Cardiac muscle cell (in vitro differentiated cells and primary cell): ENCODE data around the gene TMEM42. TPM values are rescaled to one million over a fixed set of nuclear protein-coding genes. Genes with fewer than 3 reads are reported as not detected.
"Not testable (repeated sequence)": the region's sequence is repeated elsewhere in the genome, so short reads cannot be mapped to it uniquely, and the experiment has no call there.

ENCODE experiments used
- DNase-seq, 2 donors: peaks; one replicate each; pipeline versions ENCODE4 v3.0.0 to v3.0.0-alpha.2; 2010 to 2017; ENCODE audit warnings: low read depth in 1 of 2, low spot score in 1 of 2
- H3K27ac ChIP-seq: fragments of 200-600 bp; sonication (generic); 2 replicates; pipeline ENCODE4 v1.5.1; 2016
- H3K27me3 ChIP-seq: fragments of 200-600 bp; sonication (generic); 2 replicates; pipeline ENCODE4 v1.6.0; 2016; ENCODE audit warnings: control low read depth
- H3K36me3 ChIP-seq: fragments of 200-600 bp; sonication (generic); 2 replicates; pipeline ENCODE4 v1.5.1; 2016; ENCODE audit warnings: control low read depth
- H3K4me1 ChIP-seq: fragments of 200-600 bp; sonication (generic); 2 replicates; pipeline ENCODE4 v1.8.1; 2017; ENCODE audit warnings: low read depth, mild to moderate bottlenecking, mixed run types
- H3K4me3 ChIP-seq: fragments of 200-600 bp; sonication (generic); 2 replicates; pipeline ENCODE4 v1.5.1; 2016; ENCODE audit warnings: mild to moderate bottlenecking
- H3K9me3 ChIP-seq: fragments of 200-600 bp; sonication (generic); 2 replicates; pipeline ENCODE4 v1.5.1; 2017; ENCODE audit warnings: low read depth, mild to moderate bottlenecking, control low read depth
- polyA plus RNA-seq: library from polyadenylated mRNA; unstranded; fragments of >200 nt; fragmentation: Nextera tagmentation; extraction: Ambion mirVana; gene quantifications from 2 replicates; pipeline ENCODE4 v1.2.1, GENCODE V29; 2016
- total RNA-seq: library from RNA; depleted of rRNA; stranded (reverse); fragments of >200 nt; gene quantifications from 2 replicates; pipeline ENCODE4 v1.2.3, GENCODE V29; 2016
- TF ChIP-seq, protein P1 (sequence below): IDR thresholded peaks from 2 replicates; pipeline ENCODE4 v1.5.1; 2012; ENCODE audit warnings: low read depth, mild to moderate bottlenecking, low read length

The TMEM42 gene
- total RNA-seq (25.5 and 27.3 TPM in 2 replicates), polyA plus RNA-seq (38.8 and 39.6 TPM in 2 replicates)

DNA sequence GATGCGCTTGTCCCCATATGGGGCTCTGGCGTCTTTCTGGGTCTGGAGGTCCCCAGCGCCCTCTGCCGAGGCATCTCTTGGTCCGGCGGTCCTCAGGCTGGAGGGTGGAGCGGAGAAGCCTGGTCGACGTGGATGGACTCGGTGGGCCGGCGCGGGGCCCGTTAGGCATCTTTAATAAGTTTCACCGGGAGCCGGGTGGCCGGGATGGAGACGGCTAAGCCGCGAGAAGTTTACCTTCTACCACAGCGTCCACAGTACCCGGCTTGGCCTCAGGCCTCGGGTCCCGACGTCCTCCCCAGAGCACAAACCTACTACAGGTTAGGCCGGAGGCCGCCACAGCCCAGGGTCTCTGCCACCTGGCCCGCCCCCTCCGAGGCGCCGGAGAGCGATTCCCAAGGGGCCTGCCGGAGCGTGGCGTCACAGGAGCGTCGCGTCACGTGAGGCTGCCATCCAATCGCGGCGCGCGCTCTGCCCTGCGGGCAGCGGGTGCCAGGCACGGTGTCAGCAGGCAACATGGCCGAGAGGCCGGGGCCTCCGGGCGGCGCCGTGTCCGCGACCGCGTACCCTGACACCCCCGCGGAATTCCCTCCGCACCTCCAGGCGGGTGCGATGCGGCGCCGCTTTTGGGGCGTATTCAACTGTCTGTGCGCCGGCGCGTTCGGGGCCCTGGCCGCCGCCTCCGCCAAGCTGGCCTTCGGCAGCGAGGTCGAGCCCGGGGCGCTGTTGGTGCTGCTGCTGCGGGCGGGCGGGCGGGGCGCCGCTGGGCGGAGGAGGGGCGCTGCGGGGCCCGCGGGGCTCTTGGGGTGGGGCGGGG lies at the start of gene TMEM42:
Gene TMEM42 (plus strand): TSS at position 501 of the 814 bp plus-strand sequence. CDS start 13 bp downstream, at position 514.
- Histone ChIP-seq H3K4me3 (peak within 1 kb of the TSS; percentile 64), H3K9me3 (no peaks in the 10 kb centered on the region), H3K27me3 (no peaks in the 10 kb centered on the region), H3K36me3 (no peaks in the 10 kb centered on the region), H3K27ac (peak within 1 kb of the TSS; percentile 96), H3K4me1 (no peaks in the 10 kb centered on the region)
- TF ChIP-seq, protein P1, sequence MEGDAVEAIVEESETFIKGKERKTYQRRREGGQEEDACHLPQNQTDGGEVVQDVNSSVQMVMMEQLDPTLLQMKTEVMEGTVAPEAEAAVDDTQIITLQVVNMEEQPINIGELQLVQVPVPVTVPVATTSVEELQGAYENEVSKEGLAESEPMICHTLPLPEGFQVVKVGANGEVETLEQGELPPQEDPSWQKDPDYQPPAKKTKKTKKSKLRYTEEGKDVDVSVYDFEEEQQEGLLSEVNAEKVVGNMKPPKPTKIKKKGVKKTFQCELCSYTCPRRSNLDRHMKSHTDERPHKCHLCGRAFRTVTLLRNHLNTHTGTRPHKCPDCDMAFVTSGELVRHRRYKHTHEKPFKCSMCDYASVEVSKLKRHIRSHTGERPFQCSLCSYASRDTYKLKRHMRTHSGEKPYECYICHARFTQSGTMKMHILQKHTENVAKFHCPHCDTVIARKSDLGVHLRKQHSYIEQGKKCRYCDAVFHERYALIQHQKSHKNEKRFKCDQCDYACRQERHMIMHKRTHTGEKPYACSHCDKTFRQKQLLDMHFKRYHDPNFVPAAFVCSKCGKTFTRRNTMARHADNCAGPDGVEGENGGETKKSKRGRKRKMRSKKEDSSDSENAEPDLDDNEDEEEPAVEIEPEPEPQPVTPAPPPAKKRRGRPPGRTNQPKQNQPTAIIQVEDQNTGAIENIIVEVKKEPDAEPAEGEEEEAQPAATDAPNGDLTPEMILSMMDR: peak; percentile 44
- peak; percentile 93 to 96 for DNase-seq

DNA sequence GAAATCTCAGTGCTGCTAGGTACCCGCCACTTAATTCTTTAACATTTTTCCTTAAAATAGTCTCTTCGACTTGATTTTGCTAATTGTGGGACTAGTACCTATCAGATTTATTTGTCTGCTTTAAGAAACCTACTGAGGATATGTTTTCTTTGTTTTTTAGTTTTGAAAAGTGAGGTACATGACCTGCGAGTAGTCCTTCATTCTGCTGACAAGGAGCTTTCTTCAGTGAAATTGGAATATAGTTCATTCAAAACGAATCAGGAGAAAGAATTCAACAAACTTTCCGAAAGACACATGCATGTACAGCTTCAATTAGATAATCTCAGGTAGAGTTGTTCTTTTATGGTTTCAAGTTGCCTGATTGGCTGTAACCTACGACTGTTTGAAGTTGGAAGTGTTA lies 47.0 kb upstream of the TMEM42 start:
- no peak for DNase-seq
- H3K27me3 ChIP-seq: no peaks in the 10 kb centered on the region
- no peak overlapping the region for H3K27ac ChIP-seq
- no peaks in the 10 kb centered on the region for H3K9me3 ChIP-seq
- no peak overlapping the region for H3K4me3 ChIP-seq
- TF ChIP-seq, protein P1: no peak
- no peaks in the 10 kb centered on the region for H3K36me3 ChIP-seq
- no peaks in the 10 kb centered on the region for H3K4me1 ChIP-seq

DNA sequence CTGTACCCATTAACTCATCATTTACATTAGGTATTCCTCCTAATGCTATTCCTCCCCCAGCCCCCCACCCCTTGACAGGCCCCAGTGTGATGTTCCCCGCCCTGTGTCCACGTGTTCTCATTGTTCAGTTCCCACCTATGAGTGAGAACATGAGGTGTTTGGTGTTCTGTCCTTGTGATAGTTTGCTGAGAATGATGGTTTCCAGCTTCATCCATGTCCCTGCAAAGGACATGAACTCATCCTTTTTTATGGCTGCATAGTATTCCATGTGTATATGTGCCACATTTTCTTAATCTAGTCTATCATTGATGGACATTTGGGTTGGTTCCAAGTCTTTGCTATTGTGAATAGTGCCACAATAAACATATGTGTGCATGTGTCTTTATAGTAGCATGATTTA lies 45.4 kb upstream of the TMEM42 start:
- not testable (repeated sequence) for H3K36me3 ChIP-seq, DNase-seq, H3K4me3 ChIP-seq, H3K27ac ChIP-seq, H3K9me3 ChIP-seq, H3K4me1 ChIP-seq, H3K27me3 ChIP-seq

DNA sequence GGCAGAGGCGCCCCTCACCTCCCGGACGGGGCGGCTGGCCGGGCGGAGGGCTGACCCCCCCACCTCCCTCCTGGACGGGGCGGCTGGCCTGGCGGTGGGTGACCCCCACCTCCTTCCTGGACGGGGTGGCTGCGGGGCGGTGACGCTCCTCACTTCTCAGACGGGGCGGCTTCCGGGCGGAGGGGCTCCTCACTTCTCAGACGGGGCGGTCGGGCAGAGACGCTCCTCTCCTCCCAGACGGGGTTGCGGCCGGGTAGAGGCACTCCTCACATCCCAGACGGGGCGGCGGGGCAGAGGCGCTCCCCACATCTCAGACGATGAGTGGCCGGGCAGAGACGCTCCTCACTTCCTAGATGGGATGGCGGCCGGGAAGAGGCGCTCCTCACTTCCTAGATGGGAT lies 40.5 kb upstream of the TMEM42 start:
- not testable (repeated sequence) for DNase-seq, H3K36me3 ChIP-seq, H3K4me1 ChIP-seq, H3K27me3 ChIP-seq, H3K27ac ChIP-seq, H3K9me3 ChIP-seq, H3K4me3 ChIP-seq

DNA sequence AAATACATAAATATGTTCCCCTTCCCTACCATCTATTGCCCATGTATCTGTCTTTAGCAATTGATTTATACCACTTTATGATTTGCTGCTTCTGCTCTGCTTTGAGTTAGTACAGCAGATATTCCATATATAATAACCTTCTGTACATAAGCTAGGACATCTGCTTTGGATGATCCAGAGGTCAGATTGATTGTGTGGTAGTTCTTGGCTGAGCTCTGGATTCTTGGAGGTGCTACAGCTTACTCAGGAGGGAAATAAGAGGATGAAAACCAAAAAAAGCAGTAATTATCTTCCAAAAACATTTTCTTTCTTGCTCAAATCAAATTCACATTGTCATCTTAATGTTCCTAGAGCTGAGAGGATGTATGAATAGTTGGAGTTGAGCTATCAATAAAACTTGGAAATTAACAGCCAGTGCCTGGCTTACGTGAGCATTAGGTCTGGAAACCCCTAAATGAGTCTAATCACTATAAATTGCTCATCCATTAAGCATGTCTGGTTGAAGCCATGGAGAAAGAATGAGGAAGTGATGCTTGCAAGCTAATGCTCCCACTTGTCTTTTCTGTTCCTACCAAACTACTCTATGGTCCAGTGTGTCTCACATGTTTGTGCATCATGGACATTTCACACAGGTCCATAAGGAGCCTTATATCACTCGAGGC lies 36.3 kb upstream of the TMEM42 start:
- no peaks in the 10 kb centered on the region for H3K27me3 ChIP-seq
- no peaks in the 10 kb centered on the region for H3K9me3 ChIP-seq
- DNase-seq: peak in 1 of 2 donors; percentile 29
- peaks cover 5% of the 10 kb centered on the region for H3K4me1 ChIP-seq
- TF ChIP-seq, protein P1: no peak
- H3K36me3 ChIP-seq: no peaks in the 10 kb centered on the region
- H3K4me3 ChIP-seq: no peak overlapping the region
- no peak overlapping the region for H3K27ac ChIP-seq

DNA sequence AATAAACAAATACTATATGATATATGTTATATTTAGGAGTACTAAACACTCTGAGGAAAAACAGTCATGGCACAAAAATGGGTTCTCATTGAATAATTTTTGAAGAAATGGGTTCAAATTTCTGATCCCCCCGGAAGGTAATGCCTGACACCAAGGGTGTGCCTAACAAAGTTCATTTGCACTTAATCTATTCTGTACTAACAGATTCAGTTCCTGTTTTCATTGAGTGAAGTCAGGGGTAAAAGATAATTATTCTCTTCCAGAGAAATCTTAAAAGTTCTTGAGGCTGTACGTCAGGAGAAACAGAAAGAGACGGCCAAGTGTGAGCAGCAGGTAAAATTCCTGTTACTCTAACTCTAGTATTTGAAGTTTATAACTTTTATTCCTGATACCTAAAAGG lies 34.5 kb upstream of the TMEM42 start:
- Histone ChIP-seq H3K9me3 (no peaks in the 10 kb centered on the region), H3K4me3 (no peak overlapping the region), H3K36me3 (no peaks in the 10 kb centered on the region), H3K4me1 (peaks cover 14% of the 10 kb centered on the region), H3K27me3 (no peaks in the 10 kb centered on the region), H3K27ac (no peak overlapping the region)
- TF ChIP-seq, protein P1: no peak
- no peak for DNase-seq
